HCT116 (cell line): ENCODE results near the gene THAP8. TPM values are rescaled to one million over a fixed set of nuclear protein-coding genes. Genes with fewer than 3 reads are reported as not detected.

Experiments
- ATAC-seq: fragments of 200-7000 bp; cut with Tn5 transposase; 2 replicates; pipeline ENCODE4 v1.9.1; 2020; ENCODE audit warnings: mild to moderate bottlenecking, moderate library complexity
- BruUV-seq: library from RNA; stranded (reverse); fragments of 400-500 nt; replicated peaks from 2 replicates; lab custom pipeline; 2021; lab: Mats Ljungman, UMichigan
- CTCF ChIA-PET: fragments of 300-600 bp; sonication (Branson Sonifier 250); formaldehyde crosslinking; loops from one replicate; lab custom pipeline; 2021; ENCODE audit warnings: antibody characterized with exemption; lab: Charles Lee
- POLR2A ChIA-PET: fragments of 300-600, 350-600 bp; sonication (Branson Sonifier 250); formaldehyde crosslinking; loops from one replicate; lab custom pipeline; 2021; ENCODE audit warnings: antibody characterized with exemption; lab: Charles Lee
- RAD21 ChIA-PET, 2 experiments: fragments of 300-600 bp; sonication (Branson Sonifier 250); formaldehyde crosslinking; loops; one replicate each; lab custom pipeline; 2023; ENCODE audit warnings: low total read pairs in 2 of 2; ENCODE audit not compliant: uncharacterized antibody in 2 of 2, unreplicated experiment in 2 of 2, low non-redundant PET in 1 of 2; lab: Charles Lee
- DNase-seq: peaks from one replicate; pipeline ENCODE4 v3.0.0-alpha.2; 2010; ENCODE audit warnings: low read depth, low spot score
- H2AFZ ChIP-seq: fragments of 200-600 bp; shearing (Covaris generic), sonication (generic); 2 replicates; pipeline ENCODE4 v1.6.1; 2017; ENCODE audit warnings: low read depth, mixed run types, mixed read lengths, antibody characterized with exemption, low read length; ENCODE audit not compliant: poor library complexity, severe bottlenecking
- H3K27ac ChIP-seq: 2 replicates; pipeline ENCODE4 v1.5.1; 2012; ENCODE audit warnings: low read depth, low read length
- H3K27me3 ChIP-seq: fragments of 200-600 bp; sonication (generic); 2 replicates; pipeline ENCODE4 v1.6.1; 2016; ENCODE audit warnings: mixed run types, low read length, mixed read lengths; ENCODE audit not compliant: insufficient read depth
- H3K36me3 ChIP-seq, 2 experiments: fragments of 200-500 bp in 1 of 2; fragments of 200-600 bp in 1 of 2; sonication (Bioruptor generic) in 1 of 2; sonication (generic) in 1 of 2; 2 replicates each; pipeline versions ENCODE4 v1.5.1 to v1.6.1; 2014 to 2016; ENCODE audit warnings: low read length in 2 of 2, inconsistent platforms in 1 of 2, mixed read lengths in 1 of 2, mixed run types in 1 of 2; ENCODE audit not compliant: insufficient read depth in 2 of 2, control insufficient read depth in 1 of 2
- H3K4me1 ChIP-seq, 2 experiments: fragments of 200-600 bp in 1 of 2; sonication (generic) in 1 of 2; 2 replicates each; pipeline versions ENCODE4 v1.5.1 to v1.6.1; 2012 to 2017; ENCODE audit warnings: low read length in 2 of 2, inconsistent platforms in 1 of 2, mild to moderate bottlenecking in 1 of 2, mixed read lengths in 1 of 2, mixed run types in 1 of 2, moderate library complexity in 1 of 2; ENCODE audit not compliant: insufficient read depth in 2 of 2, control insufficient read depth in 1 of 2
- H3K4me2 ChIP-seq: fragments of 200-600 bp; sonication (generic); 2 replicates; pipeline ENCODE4 v1.6.1; 2017; ENCODE audit warnings: mixed run types, low read length, mixed read lengths
- H3K4me3 ChIP-seq, 2 experiments: fragments of 200-600 bp in 1 of 2; sonication (generic) in 1 of 2; replicated peaks in 1 of 2; 2 replicates each; pipeline ENCODE4 v1.5.1; 2011 to 2016; ENCODE audit warnings: low read length in 2 of 2, control low read depth in 1 of 2, low read depth in 1 of 2, mild to moderate bottlenecking in 1 of 2, mixed read lengths in 1 of 2, mixed run types in 1 of 2
- H3K79me2 ChIP-seq: fragments of 200-600 bp; sonication (generic); 2 replicates; pipeline ENCODE4 v1.6.1; 2017; ENCODE audit warnings: mild to moderate bottlenecking, mixed run types, low read length, moderate library complexity, mixed read lengths; ENCODE audit not compliant: insufficient read depth
- H3K9ac ChIP-seq: fragments of 200-600 bp; sonication (generic); 2 replicates; pipeline ENCODE4 v1.6.1; 2016; ENCODE audit warnings: low read length, mixed read lengths
- H3K9me2 ChIP-seq: fragments of 200-600 bp; sonication (generic), shearing (Covaris generic); 2 replicates; pipeline ENCODE4 v1.6.1; 2017; ENCODE audit warnings: mixed run types, mild to moderate bottlenecking, moderate library complexity; ENCODE audit not compliant: insufficient read depth
- H3K9me3 ChIP-seq, 2 experiments: fragments of 200-500 bp in 1 of 2; fragments of 200-600 bp in 1 of 2; sonication (Bioruptor generic) in 1 of 2; sonication (generic) in 1 of 2; 2 replicates each; pipeline ENCODE4 v1.6.1; 2014 to 2017; ENCODE audit warnings: low read length in 2 of 2, mixed read lengths in 2 of 2, inconsistent platforms in 1 of 2, low read depth in 1 of 2, mild to moderate bottlenecking in 1 of 2, mixed run types in 1 of 2, moderate library complexity in 1 of 2; ENCODE audit not compliant: control insufficient read depth in 1 of 2, insufficient read depth in 1 of 2
- H4K20me1 ChIP-seq: fragments of 200-600 bp; sonication (generic), shearing (Covaris generic); 2 replicates; pipeline ENCODE4 v1.6.1; 2017; ENCODE audit warnings: mixed run types, mild to moderate bottlenecking, moderate library complexity; ENCODE audit not compliant: insufficient read depth
- CEBPB ChIP-seq: IDR thresholded peaks from 2 replicates; pipeline ENCODE4 v1.6.1; 2012; ENCODE audit warnings: low read depth
- ELF1 ChIP-seq: IDR thresholded peaks from 2 replicates; pipeline ENCODE4 v1.6.1; 2012; ENCODE audit warnings: low read depth, borderline replicate concordance
- EZH2 ChIP-seq: fragments of 200-600 bp; sonication (generic); IDR thresholded peaks from 2 replicates; pipeline ENCODE4 v1.6.1; 2017; ENCODE audit warnings: antibody characterized with exemption, mixed run types
- EZH2phosphoT487 ChIP-seq: fragments of 200-600 bp; IDR thresholded peaks from 2 replicates; pipeline ENCODE4 v1.6.1; 2018; ENCODE audit warnings: antibody characterized with exemption, borderline replicate concordance
- FOSL1 ChIP-seq: IDR thresholded peaks from 2 replicates; pipeline ENCODE4 v1.6.1; 2012; ENCODE audit warnings: low read depth
- JUND ChIP-seq: IDR thresholded peaks from 2 replicates; pipeline ENCODE4 v1.6.1; 2012
- POLR2A ChIP-seq: IDR thresholded peaks from 2 replicates; pipeline ENCODE4 v1.7.0; 2011; ENCODE audit warnings: borderline replicate concordance; ENCODE audit not compliant: insufficient read depth, insufficient read length; ENCODE audit errors: extremely low read depth
- SRF ChIP-seq: IDR thresholded peaks from 2 replicates; pipeline ENCODE4 v1.6.1; 2012; ENCODE audit warnings: low read depth
- YY1 ChIP-seq: IDR thresholded peaks from 2 replicates; pipeline ENCODE4 v1.6.1; 2011; ENCODE audit warnings: low read length, low read depth, moderate library complexity, mild to moderate bottlenecking; ENCODE audit not compliant: insufficient replicate concordance; ENCODE audit errors: extremely low read depth
- ZFX ChIP-seq: fragments of 450-650 bp; IDR thresholded peaks from 2 replicates; pipeline ENCODE4 v1.6.1; 2017
- intact Hi-C: fragments of 100-400 bp; cut with micrococcal nuclease; formaldehyde crosslinking; loops from 2 replicates; pipeline ENCODE4 v1.10.0; 2022
- total RNA-seq: library from RNA; stranded (reverse); gene quantifications from one replicate; pipeline ENCODE4 v1.2.1, GENCODE V29; 2021; ENCODE audit not compliant: unreplicated experiment
- TF ChIP-seq, protein P1 (sequence below), 3 experiments: fragments of 200-600 bp in 1 of 3; sonication (generic) in 1 of 3; IDR thresholded peaks in 2 of 3; conservative IDR thresholded peaks in 1 of 3; 2 replicates each; pipeline ENCODE4 v1.5.1; 2012 to 2017; ENCODE audit warnings: low read depth in 2 of 3, low read length in 2 of 3, antibody characterized with exemption in 1 of 3, borderline replicate concordance in 1 of 3, control low read depth in 1 of 3, mild to moderate bottlenecking in 1 of 3, mixed read lengths in 1 of 3, mixed run types in 1 of 3, moderate library complexity in 1 of 3; ENCODE audit not compliant: insufficient read depth in 1 of 3
- TF ChIP-seq, protein P2 (sequence below): IDR thresholded peaks from 2 replicates; pipeline ENCODE4 v1.6.1; 2012

The THAP8 gene
- total RNA-seq, 1 experiment from 2014 or later: 1.7 TPM

DNA sequence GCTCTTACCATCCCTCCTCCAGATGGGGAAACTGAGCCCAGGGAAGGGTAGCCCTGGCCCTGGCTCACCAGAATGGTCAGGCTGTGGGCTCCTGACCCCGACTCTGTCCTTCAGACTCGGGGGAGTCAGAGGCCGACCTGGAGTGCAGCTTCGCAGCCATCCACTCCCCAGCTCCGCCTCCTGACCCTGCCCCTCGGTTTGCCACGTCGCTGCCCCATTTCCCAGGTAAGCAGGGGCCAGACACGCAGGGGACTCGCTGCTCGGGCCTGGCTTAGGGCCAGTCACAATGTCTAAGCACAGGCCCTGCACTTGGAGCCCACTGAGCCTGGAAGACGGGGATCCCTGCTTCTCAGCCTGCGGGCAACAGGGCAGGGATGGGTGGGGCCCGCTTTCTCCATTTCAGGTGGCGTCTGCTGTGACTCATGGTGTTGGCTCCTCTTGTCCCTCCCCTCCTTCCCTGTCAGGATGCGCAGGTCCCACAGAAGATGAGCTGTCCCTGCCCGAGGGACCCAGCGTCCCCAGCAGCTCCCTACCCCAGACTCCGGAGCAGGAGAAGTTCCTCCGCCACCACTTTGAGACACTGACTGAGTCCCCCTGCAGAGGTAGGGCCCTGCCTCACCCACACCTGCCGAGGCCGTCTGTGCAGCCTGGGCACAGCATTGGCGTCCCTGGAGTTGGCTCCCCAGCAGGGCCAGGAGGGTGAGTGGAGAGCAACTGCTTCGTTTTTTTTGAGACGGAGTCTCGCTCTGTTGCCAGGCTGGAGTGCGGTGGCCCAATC lies 47.7 kb upstream of the THAP8 start:
- ATAC-seq: no peak
- RAD21 ChIA-PET: no interaction called here
- H3K4me2 ChIP-seq: no peak overlapping the region

More for the DNA sequence above, 47.7 kb upstream of the THAP8 start:
- no peak overlapping the region for H3K4me3 ChIP-seq
- no peak overlapping the region for H3K27ac ChIP-seq
- H3K36me3 ChIP-seq: peaks cover 10 to 28% of the 10 kb centered on the region in 2 experiments; a peak in 3 of 4 replicates
- no peaks in the 10 kb centered on the region for H4K20me1 ChIP-seq
- no peak overlapping the region for H3K9ac ChIP-seq
- no peaks in the 10 kb centered on the region for H3K27me3 ChIP-seq
- POLR2A ChIA-PET: no interaction called here
- BruUV-seq: no TSS peak
- CTCF ChIA-PET: no interaction called here
- H2AFZ ChIP-seq: no peak overlapping the region
- DNase-seq: no peak
- intact Hi-C loops: no loop called here
- TF ChIP-seq FOSL1: no peak
- TF ChIP-seq CEBPB: no peak
- no peak for TF ChIP-seq POLR2A
- TF ChIP-seq YY1: no peak
- no peak for TF ChIP-seq ZFX
- TF ChIP-seq JUND: no peak
- TF ChIP-seq EZH2phosphoT487: no peak
- no peak for TF ChIP-seq EZH2
- TF ChIP-seq, protein P1, sequence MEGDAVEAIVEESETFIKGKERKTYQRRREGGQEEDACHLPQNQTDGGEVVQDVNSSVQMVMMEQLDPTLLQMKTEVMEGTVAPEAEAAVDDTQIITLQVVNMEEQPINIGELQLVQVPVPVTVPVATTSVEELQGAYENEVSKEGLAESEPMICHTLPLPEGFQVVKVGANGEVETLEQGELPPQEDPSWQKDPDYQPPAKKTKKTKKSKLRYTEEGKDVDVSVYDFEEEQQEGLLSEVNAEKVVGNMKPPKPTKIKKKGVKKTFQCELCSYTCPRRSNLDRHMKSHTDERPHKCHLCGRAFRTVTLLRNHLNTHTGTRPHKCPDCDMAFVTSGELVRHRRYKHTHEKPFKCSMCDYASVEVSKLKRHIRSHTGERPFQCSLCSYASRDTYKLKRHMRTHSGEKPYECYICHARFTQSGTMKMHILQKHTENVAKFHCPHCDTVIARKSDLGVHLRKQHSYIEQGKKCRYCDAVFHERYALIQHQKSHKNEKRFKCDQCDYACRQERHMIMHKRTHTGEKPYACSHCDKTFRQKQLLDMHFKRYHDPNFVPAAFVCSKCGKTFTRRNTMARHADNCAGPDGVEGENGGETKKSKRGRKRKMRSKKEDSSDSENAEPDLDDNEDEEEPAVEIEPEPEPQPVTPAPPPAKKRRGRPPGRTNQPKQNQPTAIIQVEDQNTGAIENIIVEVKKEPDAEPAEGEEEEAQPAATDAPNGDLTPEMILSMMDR (IDR thresholded peaks at IDR 0.05 in 2 of 3, conservative IDR thresholded peaks at IDR 0.05 in 1 of 3; ENCODE audit: borderline replicate concordance in 1 of 3, insufficient read depth in 1 of 3, low read depth in 2 of 3, low read length in 2 of 3): no peak
- no peak for TF ChIP-seq SRF
- TF ChIP-seq, protein P2, sequence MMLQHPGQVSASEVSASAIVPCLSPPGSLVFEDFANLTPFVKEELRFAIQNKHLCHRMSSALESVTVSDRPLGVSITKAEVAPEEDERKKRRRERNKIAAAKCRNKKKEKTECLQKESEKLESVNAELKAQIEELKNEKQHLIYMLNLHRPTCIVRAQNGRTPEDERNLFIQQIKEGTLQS: no peak
- TF ChIP-seq ELF1: no peak
- no peaks in the 10 kb centered on the region for H3K9me2 ChIP-seq
- no peaks in the 10 kb centered on the region for H3K9me3 ChIP-seq
- no peaks in the 10 kb centered on the region for H3K79me2 ChIP-seq
- H3K4me1 ChIP-seq: peaks cover 0 to 21% of the 10 kb centered on the region in 2 experiments; a peak in 2 of 4 replicates
